Stimulated activated CD8-positive, alpha-beta memory T cell treated with anti-CD3 and anti-CD28 coated beads, Interleukin-12 subunit alpha, Interleukin-12 subunit beta, amount 100 ng/mL, for 24 hours (primary cell): Measurements from ENCODE around the gene PSMB11.
A peak's percentile ranks its signal among the peaks of the same experiment; 100 is the strongest.

Source experiments
- DNase-seq: peaks from one replicate; pipeline ENCODE4 v3.0.0-alpha.2; 2020; ENCODE audit errors: extremely low read depth

Gene PSMB11

GRCh38 chr14:23058654-23059504, 16.9 kb downstream of the PSMB11 start:
- no peak for DNase-seq

GRCh38 chr14:23060536-23061260, 18.7 kb downstream of the PSMB11 start:
- DNase-seq = no peak

- DNase-seq = no peak
These were observed 20.0 kb downstream of the PSMB11 start for GRCh38 chr14:23062002-23062401.

- DNase-seq = no peak
These were observed 21.6 kb downstream of the PSMB11 start for GRCh38 chr14:23063601-23064000.

- DNase-seq = no peak
These were observed 24.4 kb downstream of the PSMB11 start for GRCh38 chr14:23066368-23066767.

- no peak for DNase-seq
These were observed 25.1 kb downstream of the PSMB11 start for GRCh38 chr14:23066855-23067744.

GRCh38 chr14:23067847-23068788, 26.1 kb downstream of the PSMB11 start:
- no peak for DNase-seq

- DNase-seq = peak; percentile 14
These were observed 26.9 kb downstream of the PSMB11 start for GRCh38 chr14:23068789-23069412.

GRCh38 chr14:23069413-23069806, 27.4 kb downstream of the PSMB11 start:
- DNase-seq = no peak

- DNase-seq = no peak
These were observed 28.5 kb downstream of the PSMB11 start for GRCh38 chr14:23070262-23071129.

- peak; percentile 51 for DNase-seq
These were observed 29.4 kb downstream of the PSMB11 start for GRCh38 chr14:23071244-23071920.

GRCh38 chr14:23071921-23072539, 30.0 kb downstream of the PSMB11 start:
- DNase-seq = no peak

- no peak for DNase-seq
These were observed 32.9 kb downstream of the PSMB11 start for GRCh38 chr14:23074906-23075305.

- no peak for DNase-seq
These were observed 34.9 kb downstream of the PSMB11 start for GRCh38 chr14:23076785-23077408.

- no peak for DNase-seq
These were observed 36.0 kb downstream of the PSMB11 start for GRCh38 chr14:23077962-23078361.

GRCh38 chr14:23078692-23079116, 36.7 kb downstream of the PSMB11 start:
- DNase-seq = no peak

- DNase-seq = no peak
These were observed 37.7 kb downstream of the PSMB11 start for GRCh38 chr14:23079716-23080115.

GRCh38 chr14:23080474-23080873, 38.5 kb downstream of the PSMB11 start:
- DNase-seq = no peak
